ENCODE measurements around the gene CCNJL. TPM values are rescaled to one million over a fixed set of nuclear protein-coding genes. Genes with fewer than 3 reads are reported as not detected.

Gene CCNJL
- total RNA-seq, 1 donor from 2014 or later, result 9.4 TPM

DNA sequence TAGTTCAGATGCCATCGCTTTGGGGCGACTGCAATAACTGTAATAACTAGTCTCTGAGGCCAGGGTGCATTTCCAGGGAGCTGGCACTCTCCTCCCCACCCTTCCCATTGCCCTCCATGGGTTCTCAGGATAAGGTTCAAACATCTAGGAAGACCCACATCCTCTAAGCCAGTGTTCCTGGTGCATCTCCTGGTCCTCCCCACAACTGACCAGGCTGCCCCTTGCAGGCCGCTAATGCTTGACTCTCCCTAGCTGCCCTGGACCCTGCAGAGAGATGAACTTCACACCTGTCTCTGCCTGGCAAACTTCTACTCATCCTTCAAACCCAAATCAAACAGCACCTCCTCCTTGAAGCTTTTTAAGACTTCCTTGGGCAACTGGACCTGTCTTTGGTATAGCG lies 15.9 kb downstream of the CCNJL start:
- H3K4me2 ChIP-seq, result no peak overlapping the region
- Mint-ChIP-seq H3K4me3 (no peak overlapping the region), H3K27me3 (ENCODE audit: insufficient read depth, low read depth) (no peaks in the 10 kb centered on the region), H3K4me1 (peaks cover 34% of the 10 kb centered on the region), H3K27ac (no peak overlapping the region), H3K9me3 (no peaks in the 10 kb centered on the region), H3K36me3 (peaks cover 21% of the 10 kb centered on the region)
- H3K9ac ChIP-seq, result no peak overlapping the region
- H3F3A ChIP-seq (ENCODE audit: low read depth), result no peaks in the 10 kb centered on the region
- no peak overlapping the region for H2AFZ ChIP-seq (replicated peaks)
- H3K79me2 ChIP-seq (ENCODE audit: low read depth), result peaks cover 7% of the 10 kb centered on the region
- no peak for TF ChIP-seq EZH2 (IDR thresholded peaks at IDR 0.05)
- TF ChIP-seq EZH2phosphoT487 (IDR thresholded peaks at IDR 0.05), result no peak
- TF ChIP-seq, protein P1, sequence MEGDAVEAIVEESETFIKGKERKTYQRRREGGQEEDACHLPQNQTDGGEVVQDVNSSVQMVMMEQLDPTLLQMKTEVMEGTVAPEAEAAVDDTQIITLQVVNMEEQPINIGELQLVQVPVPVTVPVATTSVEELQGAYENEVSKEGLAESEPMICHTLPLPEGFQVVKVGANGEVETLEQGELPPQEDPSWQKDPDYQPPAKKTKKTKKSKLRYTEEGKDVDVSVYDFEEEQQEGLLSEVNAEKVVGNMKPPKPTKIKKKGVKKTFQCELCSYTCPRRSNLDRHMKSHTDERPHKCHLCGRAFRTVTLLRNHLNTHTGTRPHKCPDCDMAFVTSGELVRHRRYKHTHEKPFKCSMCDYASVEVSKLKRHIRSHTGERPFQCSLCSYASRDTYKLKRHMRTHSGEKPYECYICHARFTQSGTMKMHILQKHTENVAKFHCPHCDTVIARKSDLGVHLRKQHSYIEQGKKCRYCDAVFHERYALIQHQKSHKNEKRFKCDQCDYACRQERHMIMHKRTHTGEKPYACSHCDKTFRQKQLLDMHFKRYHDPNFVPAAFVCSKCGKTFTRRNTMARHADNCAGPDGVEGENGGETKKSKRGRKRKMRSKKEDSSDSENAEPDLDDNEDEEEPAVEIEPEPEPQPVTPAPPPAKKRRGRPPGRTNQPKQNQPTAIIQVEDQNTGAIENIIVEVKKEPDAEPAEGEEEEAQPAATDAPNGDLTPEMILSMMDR (IDR thresholded peaks at IDR 0.05), result no peak
- H3K36me3 ChIP-seq, result no peaks in the 10 kb centered on the region
- no peak for DNase-seq (ENCODE audit: low spot score)
- H3K4me3 ChIP-seq, result no peak overlapping the region
- no peak overlapping the region for H3K27ac ChIP-seq
- H3K9me3 ChIP-seq (ENCODE audit: low read depth), result no peaks in the 10 kb centered on the region
- peaks cover 31% of the 10 kb centered on the region for H4K20me1 ChIP-seq (ENCODE audit: low read depth)
- H3K4me1 ChIP-seq, result peaks cover 12% of the 10 kb centered on the region
- H3K27me3 ChIP-seq, result peaks cover 1% of the 10 kb centered on the region

DNA sequence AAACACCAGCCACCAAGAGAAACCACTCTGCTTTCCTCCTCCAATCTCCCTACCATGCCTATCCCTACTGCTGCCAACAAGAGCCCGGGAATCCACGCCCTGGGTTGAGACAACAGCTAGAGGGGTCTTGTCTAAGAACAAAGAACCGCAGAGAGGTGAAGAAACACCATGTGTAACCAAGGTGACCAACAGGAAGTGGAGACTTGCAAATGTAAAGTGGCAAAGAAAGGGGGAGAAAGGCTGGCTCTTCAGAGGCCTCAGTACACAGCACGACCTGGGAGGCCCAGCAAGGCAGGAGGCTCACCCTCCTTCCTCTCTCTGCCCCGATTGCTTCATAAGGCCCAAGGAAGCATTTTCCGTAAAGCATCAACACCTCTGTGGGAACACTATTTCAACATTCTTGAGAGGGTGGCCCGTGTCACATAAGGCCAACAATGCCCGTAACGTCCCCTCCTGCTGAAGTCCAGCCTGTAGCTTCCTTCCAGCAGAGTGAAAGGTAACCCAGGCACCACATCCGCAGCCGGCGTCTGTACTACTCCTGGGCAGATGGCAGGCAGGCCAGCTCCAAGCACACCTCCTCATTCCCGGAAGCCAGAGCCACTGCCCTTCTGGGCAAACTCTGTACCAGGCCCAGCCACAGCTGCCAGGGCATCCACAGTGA lies 18.3 kb downstream of the CCNJL start:
- H3K4me1 Mint-ChIP-seq, result peaks cover 34% of the 10 kb centered on the region
- H3K9me3 Mint-ChIP-seq, result no peaks in the 10 kb centered on the region
- TF ChIP-seq EZH2phosphoT487 (IDR thresholded peaks at IDR 0.05) (no peak), EZH2 (IDR thresholded peaks at IDR 0.05) (no peak)
- TF ChIP-seq, protein P1 (IDR thresholded peaks at IDR 0.05), result no peak
- Histone ChIP-seq H3K36me3 (no peaks in the 10 kb centered on the region), H3K4me2 (peak overlapping the region; percentile 17), H3K79me2 (ENCODE audit: low read depth) (peaks cover 7% of the 10 kb centered on the region), H4K20me1 (ENCODE audit: low read depth) (peaks cover 53% of the 10 kb centered on the region), H3K4me1 (peaks cover 12% of the 10 kb centered on the region), H3K27me3 (peaks cover 24% of the 10 kb centered on the region), H3F3A (ENCODE audit: low read depth) (peaks cover 3% of the 10 kb centered on the region), H3K9me3 (ENCODE audit: low read depth) (no peaks in the 10 kb centered on the region), H3K27ac (no peak overlapping the region), H3K9ac (no peak overlapping the region), H3K4me3 (no peak overlapping the region), H2AFZ (replicated peaks) (no peak overlapping the region)
- DNase-seq (ENCODE audit: low spot score), result peak; percentile 32
- H3K4me3 Mint-ChIP-seq, result no peak overlapping the region
- H3K27me3 Mint-ChIP-seq (ENCODE audit: insufficient read depth, low read depth), result no peaks in the 10 kb centered on the region
- H3K27ac Mint-ChIP-seq, result peak overlapping the region; percentile 62
- peaks cover 16% of the 10 kb centered on the region for H3K36me3 Mint-ChIP-seq

DNA sequence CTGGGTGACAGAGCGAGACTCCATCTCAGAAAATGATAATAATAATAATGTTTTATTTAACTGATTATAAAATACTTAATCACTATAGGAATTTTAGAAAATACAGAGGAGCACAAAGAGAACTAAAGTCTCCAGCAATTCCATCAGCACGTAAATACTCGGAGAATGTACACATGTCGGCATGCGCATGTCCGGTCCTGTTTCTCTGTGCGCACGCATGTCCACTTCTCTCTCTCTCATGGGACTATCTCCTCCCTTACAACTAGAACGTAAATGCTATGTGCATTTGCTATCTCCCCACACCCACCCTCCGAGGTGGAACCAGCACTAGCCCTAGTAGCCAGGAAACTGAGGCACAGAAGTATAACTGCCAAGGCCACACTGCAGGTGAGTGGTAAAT lies 19.0 kb downstream of the CCNJL start:
- H3K4me3 Mint-ChIP-seq, result no peak overlapping the region
- Histone ChIP-seq H3K27ac (no peak overlapping the region), H3K4me3 (no peak overlapping the region), H2AFZ (replicated peaks) (no peak overlapping the region), H3K4me1 (peaks cover 12% of the 10 kb centered on the region), H3K9ac (no peak overlapping the region), H3K36me3 (no peaks in the 10 kb centered on the region), H3F3A (ENCODE audit: low read depth) (peaks cover 8% of the 10 kb centered on the region), H3K27me3 (peaks cover 30% of the 10 kb centered on the region), H4K20me1 (ENCODE audit: low read depth) (peaks cover 57% of the 10 kb centered on the region), H3K79me2 (ENCODE audit: low read depth) (peaks cover 7% of the 10 kb centered on the region), H3K9me3 (ENCODE audit: low read depth) (no peaks in the 10 kb centered on the region), H3K4me2 (peak overlapping the region; percentile 17)
- H3K27ac Mint-ChIP-seq, result peak overlapping the region; percentile 62
- peaks cover 16% of the 10 kb centered on the region for H3K36me3 Mint-ChIP-seq
- H3K27me3 Mint-ChIP-seq (ENCODE audit: insufficient read depth, low read depth), result no peaks in the 10 kb centered on the region
- H3K9me3 Mint-ChIP-seq, result no peaks in the 10 kb centered on the region
- no peak for DNase-seq (ENCODE audit: low spot score)
- TF ChIP-seq, protein P1 (IDR thresholded peaks at IDR 0.05), result no peak
- TF ChIP-seq EZH2 (IDR thresholded peaks at IDR 0.05) (no peak), EZH2phosphoT487 (IDR thresholded peaks at IDR 0.05) (no peak)
- H3K4me1 Mint-ChIP-seq, result peaks cover 38% of the 10 kb centered on the region
